ENCODE results near the gene TUBB4B.

DNA sequence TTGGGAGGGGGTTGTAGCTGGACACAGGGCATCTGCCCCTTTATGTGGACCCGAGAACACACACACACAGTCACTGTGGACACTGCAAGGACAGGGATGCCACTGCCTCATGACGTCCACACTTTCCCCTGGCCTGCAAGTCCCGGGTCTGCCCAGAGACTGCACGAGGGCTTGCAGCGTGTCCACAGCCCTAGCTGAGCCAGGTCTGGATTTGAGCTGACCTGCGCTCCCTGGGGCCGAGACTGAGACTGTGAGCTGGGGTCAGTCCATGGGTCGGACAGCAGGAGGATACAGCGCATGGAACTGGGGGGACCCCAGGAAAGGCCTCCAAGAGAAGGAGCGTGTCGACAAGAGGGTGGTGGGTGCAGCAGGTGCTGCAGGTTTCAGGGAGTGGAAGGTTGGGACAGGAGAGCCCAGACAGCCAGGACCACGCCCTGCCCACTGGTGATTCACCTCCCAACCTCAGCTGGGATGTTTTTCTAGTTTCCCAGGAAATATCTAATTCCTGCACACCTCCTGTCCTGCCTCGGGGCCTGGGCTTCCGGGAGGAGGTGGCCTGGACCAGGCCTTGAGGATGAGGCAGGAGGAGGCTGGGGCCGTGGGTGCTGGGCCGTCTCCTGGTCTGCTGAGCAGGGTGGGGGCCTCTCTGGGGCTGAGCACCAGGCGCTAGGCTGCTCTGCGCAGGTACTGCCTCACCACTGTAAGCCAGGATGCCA is 14.6 kb upstream of the TUBB4B start:
- TF ChIP-seq, protein P1, sequence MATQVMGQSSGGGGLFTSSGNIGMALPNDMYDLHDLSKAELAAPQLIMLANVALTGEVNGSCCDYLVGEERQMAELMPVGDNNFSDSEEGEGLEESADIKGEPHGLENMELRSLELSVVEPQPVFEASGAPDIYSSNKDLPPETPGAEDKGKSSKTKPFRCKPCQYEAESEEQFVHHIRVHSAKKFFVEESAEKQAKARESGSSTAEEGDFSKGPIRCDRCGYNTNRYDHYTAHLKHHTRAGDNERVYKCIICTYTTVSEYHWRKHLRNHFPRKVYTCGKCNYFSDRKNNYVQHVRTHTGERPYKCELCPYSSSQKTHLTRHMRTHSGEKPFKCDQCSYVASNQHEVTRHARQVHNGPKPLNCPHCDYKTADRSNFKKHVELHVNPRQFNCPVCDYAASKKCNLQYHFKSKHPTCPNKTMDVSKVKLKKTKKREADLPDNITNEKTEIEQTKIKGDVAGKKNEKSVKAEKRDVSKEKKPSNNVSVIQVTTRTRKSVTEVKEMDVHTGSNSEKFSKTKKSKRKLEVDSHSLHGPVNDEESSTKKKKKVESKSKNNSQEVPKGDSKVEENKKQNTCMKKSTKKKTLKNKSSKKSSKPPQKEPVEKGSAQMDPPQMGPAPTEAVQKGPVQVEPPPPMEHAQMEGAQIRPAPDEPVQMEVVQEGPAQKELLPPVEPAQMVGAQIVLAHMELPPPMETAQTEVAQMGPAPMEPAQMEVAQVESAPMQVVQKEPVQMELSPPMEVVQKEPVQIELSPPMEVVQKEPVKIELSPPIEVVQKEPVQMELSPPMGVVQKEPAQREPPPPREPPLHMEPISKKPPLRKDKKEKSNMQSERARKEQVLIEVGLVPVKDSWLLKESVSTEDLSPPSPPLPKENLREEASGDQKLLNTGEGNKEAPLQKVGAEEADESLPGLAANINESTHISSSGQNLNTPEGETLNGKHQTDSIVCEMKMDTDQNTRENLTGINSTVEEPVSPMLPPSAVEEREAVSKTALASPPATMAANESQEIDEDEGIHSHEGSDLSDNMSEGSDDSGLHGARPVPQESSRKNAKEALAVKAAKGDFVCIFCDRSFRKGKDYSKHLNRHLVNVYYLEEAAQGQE (IDR thresholded peaks at IDR 0.05; ENCODE audit: insufficient read depth in 1 of 2, low read depth in 2 of 2, low read length in 2 of 2): no peak
- TF ChIP-seq TAF1 (IDR thresholded peaks at IDR 0.05; ENCODE audit: borderline replicate concordance, insufficient read depth, low read length) (no peak), SIN3A (IDR thresholded peaks at IDR 0.05; ENCODE audit: borderline replicate concordance, insufficient read depth, low read length) (no peak)

Measured in PFSK-1 (cell line).